Ovary (tissue), 3 donors: ENCODE data around the gene C1R.

Source experiments
- POLR2A ChIP-seq: fragments of 450-650 bp; IDR thresholded peaks from one replicate; pipeline ENCODE4 v1.6.1; 2017; ENCODE audit warnings: antibody characterized with exemption, mild to moderate bottlenecking, moderate library complexity
- TF ChIP-seq, protein P1 (sequence below), 3 donors: fragments of 450-650 bp in 2 of 3; fragments of 200-600 bp in 1 of 3; IDR thresholded peaks; one replicate each; pipeline versions ENCODE4 v1.5.1 to v1.8.0; 2016 to 2022; ENCODE audit warnings: antibody characterized with exemption in 3 of 3, mild to moderate bottlenecking in 1 of 3
- donor health status: DM: no; HTN: no; CAD: no.

DNA sequence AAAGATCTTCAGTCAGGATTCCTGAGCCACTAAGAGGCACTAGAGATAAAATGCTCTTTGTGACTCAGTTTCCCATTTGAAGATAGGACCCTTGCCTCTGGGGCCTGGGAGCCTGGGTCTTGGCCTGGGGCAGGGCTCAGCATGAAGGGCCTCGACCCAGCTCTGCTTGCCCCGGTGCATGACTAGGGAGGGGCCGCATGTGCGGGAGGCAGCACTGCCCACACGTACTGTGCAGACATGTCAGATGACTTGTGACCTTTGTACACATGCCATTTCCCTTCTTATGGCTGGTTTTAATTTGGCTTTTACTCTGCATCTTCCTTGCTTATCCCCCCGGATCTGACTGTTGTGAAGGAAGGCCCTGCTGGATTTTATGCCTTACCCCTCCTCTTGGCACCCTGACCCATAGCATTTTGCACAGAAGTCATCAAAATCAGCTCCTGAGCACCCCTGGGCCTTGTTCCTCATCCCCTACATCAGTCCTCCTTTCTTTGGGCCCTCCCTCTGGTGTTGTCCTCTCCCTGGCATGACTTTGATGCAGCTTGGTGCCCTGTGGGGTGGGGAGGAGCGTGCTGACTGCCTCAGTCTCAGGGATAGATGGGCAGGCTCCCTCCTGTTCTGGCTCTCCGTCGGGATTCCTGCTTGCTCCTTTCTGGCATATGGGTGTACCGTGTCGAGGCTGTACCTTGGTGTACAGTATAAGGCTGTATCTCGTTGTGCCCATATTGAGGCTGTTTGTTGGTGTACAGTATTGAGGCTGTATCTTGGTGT, 42.3 kb upstream of the C1R start:
- TF ChIP-seq, protein P1, sequence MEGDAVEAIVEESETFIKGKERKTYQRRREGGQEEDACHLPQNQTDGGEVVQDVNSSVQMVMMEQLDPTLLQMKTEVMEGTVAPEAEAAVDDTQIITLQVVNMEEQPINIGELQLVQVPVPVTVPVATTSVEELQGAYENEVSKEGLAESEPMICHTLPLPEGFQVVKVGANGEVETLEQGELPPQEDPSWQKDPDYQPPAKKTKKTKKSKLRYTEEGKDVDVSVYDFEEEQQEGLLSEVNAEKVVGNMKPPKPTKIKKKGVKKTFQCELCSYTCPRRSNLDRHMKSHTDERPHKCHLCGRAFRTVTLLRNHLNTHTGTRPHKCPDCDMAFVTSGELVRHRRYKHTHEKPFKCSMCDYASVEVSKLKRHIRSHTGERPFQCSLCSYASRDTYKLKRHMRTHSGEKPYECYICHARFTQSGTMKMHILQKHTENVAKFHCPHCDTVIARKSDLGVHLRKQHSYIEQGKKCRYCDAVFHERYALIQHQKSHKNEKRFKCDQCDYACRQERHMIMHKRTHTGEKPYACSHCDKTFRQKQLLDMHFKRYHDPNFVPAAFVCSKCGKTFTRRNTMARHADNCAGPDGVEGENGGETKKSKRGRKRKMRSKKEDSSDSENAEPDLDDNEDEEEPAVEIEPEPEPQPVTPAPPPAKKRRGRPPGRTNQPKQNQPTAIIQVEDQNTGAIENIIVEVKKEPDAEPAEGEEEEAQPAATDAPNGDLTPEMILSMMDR (IDR thresholded peaks at IDR 0.05): no peak
- no peak for TF ChIP-seq POLR2A
